Aorta (tissue), 5 donors: Measurements from ENCODE around the gene F11. TPM values are rescaled to one million over a fixed set of nuclear protein-coding genes. Genes with fewer than 3 reads are reported as not detected.
"Not testable (repeated sequence)": the region's sequence is repeated elsewhere in the genome, so short reads cannot be mapped to it uniquely, and the experiment has no call there.

Experiments
- ATAC-seq: fragments of 200-7000 bp; cut with Tn5 transposase; one replicate; pipeline ENCODE4 v1.9.1; 2022; ENCODE audit warnings: moderate library complexity; ENCODE audit not compliant: low FRiP score
- DNase-seq, 2 donors: peaks; one replicate each; pipeline ENCODE4 v3.0.0-alpha.2; 2020
- H3K27ac ChIP-seq, 2 donors: one replicate each; pipeline ENCODE4 v1.5.1; 2013; ENCODE audit warnings: low read length in 2 of 2, mild to moderate bottlenecking in 2 of 2, moderate library complexity in 2 of 2, control low read depth in 1 of 2, inconsistent platforms in 1 of 2, low read depth in 1 of 2
- H3K27me3 ChIP-seq, 2 donors: one replicate each; pipeline ENCODE4 v1.6.1; 2013; ENCODE audit warnings: control low read depth in 1 of 2, low read length in 1 of 2, mild to moderate bottlenecking in 1 of 2, moderate library complexity in 1 of 2; ENCODE audit not compliant: insufficient read depth in 2 of 2, control insufficient read depth in 1 of 2
- H3K36me3 ChIP-seq, 2 donors: one replicate each; pipeline ENCODE4 v1.6.1; 2013; ENCODE audit warnings: control low read depth in 1 of 2, low read length in 1 of 2, mild to moderate bottlenecking in 1 of 2; ENCODE audit not compliant: insufficient read depth in 2 of 2, control insufficient read depth in 1 of 2
- H3K4me1 ChIP-seq, 2 donors: one replicate each; pipeline ENCODE4 v1.6.1; 2013; ENCODE audit warnings: low read length in 2 of 2, control low read depth in 1 of 2, mild to moderate bottlenecking in 1 of 2, moderate library complexity in 1 of 2; ENCODE audit not compliant: insufficient read depth in 2 of 2, control insufficient read depth in 1 of 2
- H3K4me3 ChIP-seq, 2 donors: one replicate each; pipeline ENCODE4 v1.5.1; 2013; ENCODE audit warnings: low read length in 2 of 2, control low read depth in 1 of 2, mild to moderate bottlenecking in 1 of 2
- H3K9me3 ChIP-seq: one replicate; pipeline ENCODE4 v1.6.1; 2013; ENCODE audit warnings: mild to moderate bottlenecking, low read length; ENCODE audit not compliant: control insufficient read depth
- WGBS, 2 donors: extraction: QIAGEN DNeasy Blood & Tissue Kit; methylation state at CpG; one replicate each; pipeline ENCODE4 v1.1.7; 2013; 5-methylcytosine and 5-hydroxymethylcytosine counted together
- intact Hi-C, 2 donors: fragments of 100-400 bp; cut with DNase I; formaldehyde crosslinking; loops; one replicate each; pipeline versions ENCODE4 v1.14.2 to v1.15.0; 2022
- polyA plus RNA-seq, 2 donors: library from polyadenylated mRNA; stranded (reverse); fragments of 200-250 nt; gene quantifications; one replicate each; pipeline ENCODE4 v1.2.3, GENCODE V29; 2013
- total RNA-seq, 2 donors: library from RNA; stranded (reverse); fragmentation: NEBNext Ultra II Directional; extraction: Animal tissue kit (Norgen Biotek cat#: 25700); gene quantifications; one replicate each; pipeline ENCODE4 v1.2.1, GENCODE V29; 2021
- donor health status: healthy with polysubstance abuse.
- donor health status: Bipolar disorder and iron deficiency.
- donor health status: DM: no; HTN: no; CAD: no.
- donor health status: DM: no; HTN: no; CAD: no.
- donor health status: DM: yes; HTN: yes; CAD: no.

F11 gene
- total and polyA plus RNA-seq, 4 donors = 0.20 to 1.1 (median 0.37) TPM

DNA sequence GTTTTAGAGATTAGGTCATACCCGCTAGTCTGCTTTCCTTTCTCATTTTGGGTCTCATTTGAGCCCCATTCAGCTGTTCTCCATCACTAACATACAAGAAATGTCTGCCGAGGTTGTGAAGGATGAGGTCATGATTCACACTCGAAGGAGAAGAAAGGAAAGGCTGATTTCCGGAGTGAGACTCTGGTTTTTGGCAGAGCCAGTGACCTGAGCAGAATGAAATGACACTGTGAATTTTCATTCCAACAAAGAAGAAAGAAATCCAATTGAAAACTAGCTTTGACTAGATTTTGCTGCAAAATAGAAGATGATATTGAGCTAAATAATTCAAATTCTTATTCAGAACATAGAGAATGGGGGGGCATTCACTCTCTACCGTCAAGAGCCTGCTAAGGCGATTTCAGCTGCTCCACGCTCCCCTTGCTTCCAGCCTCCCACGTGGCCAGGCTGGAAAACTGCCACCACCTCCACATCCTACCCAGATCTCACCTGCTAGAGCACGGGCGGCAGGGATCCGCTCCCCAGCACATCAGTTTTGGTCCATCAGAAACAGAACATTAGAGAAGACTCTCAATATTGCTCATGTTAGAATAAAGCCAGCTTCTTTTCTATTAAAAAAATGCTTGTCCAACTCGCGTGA lies 39.0 kb downstream of the F11 start:
- Histone ChIP-seq H3K4me1 (no peaks in the 10 kb centered on the region), H3K27ac (no peak overlapping the region), H3K4me3 (no peak overlapping the region), H3K27me3 (no peaks in the 10 kb centered on the region), H3K36me3 (no peaks in the 10 kb centered on the region), H3K9me3 (no peaks in the 10 kb centered on the region)
- intact Hi-C loops = no loop called here
- DNase-seq (no peak), ATAC-seq (no peak)
- WGBS, 2 donors = 29 to 35% methylated on average over 13 of the region's 13 CpGs

DNA sequence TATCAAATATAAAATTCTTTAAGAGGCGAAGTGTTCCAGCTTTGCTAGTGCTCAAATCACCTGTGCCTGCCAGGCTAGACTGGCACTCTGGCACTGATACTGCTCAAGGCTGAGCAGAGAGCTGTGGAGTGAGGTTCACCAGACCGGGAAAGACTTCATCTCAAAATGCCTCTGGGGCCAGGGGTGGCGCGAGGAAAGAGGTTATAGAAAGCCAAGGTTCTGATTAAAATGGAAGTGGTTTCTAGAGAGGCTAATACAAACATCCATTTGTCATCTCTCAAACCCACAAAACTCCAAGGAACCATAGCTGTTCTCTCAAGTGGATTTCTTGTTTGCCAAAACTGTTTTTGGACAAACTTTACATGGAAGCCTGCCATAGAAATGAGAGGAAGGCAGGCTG lies 41.5 kb downstream of the F11 start:
- WGBS, 2 donors = 10 to 13% methylated on average over 4 of the region's 4 CpGs
- DNase-seq (no peak), ATAC-seq (no peak)
- intact Hi-C loops = no loop called here
- no peak overlapping the region for H3K4me3 ChIP-seq
- no peaks in the 10 kb centered on the region for H3K4me1 ChIP-seq
- no peaks in the 10 kb centered on the region for H3K36me3 ChIP-seq
- no peak overlapping the region for H3K27ac ChIP-seq
- no peaks in the 10 kb centered on the region for H3K27me3 ChIP-seq
- H3K9me3 ChIP-seq = no peaks in the 10 kb centered on the region

DNA sequence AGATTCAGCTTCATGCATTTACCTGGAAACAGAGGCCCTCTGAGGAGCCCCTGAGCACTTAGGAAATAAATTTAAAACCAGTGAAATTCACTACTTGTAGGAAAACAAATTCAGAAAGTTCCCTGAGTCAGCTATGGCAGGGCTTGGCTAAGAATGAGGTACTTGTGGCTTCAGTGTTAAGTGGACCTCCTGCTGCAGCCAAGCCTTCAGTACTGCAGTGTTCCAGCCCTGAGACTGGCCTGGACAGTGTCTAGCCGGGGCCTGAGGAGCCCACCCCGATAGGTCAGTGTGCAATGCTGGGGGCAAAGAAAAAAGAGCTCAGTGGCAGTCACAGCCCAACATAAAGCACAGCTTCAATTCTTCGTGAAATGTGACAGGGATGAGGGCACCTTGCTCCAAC lies 41.9 kb downstream of the F11 start:
- H3K27ac ChIP-seq = no peak overlapping the region
- no peak overlapping the region for H3K4me3 ChIP-seq
- no peaks in the 10 kb centered on the region for H3K4me1 ChIP-seq
- H3K27me3 ChIP-seq = no peaks in the 10 kb centered on the region
- intact Hi-C loops = no loop called here
- H3K36me3 ChIP-seq = no peaks in the 10 kb centered on the region
- no peaks in the 10 kb centered on the region for H3K9me3 ChIP-seq
- DNase-seq (no peak), ATAC-seq (peak; percentile 34)
- 34 to 36% methylated on average over 3 of the region's 3 CpGs for WGBS, 2 donors

DNA sequence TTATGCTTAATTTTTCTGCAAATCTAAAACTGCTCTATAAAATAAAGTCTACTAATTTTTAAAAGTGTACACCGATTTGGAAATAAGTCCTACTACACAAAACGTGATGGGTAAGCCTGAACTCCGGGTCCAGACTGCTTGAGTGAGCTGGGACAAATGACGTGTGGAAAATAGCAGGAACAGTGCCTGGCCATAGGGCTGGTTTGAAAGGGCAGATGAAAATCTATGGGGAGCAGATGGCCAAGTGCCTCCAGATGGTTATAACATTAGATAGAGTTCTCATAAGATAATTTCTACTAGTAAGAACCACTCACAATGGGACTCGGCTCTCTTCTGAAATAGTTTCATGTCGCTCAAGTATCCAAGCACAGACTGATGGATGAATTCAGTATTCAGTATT lies 52.5 kb downstream of the F11 start:
- H3K9me3 ChIP-seq = no peaks in the 10 kb centered on the region
- ATAC-seq (no peak), DNase-seq (no peak)
- H3K27me3 ChIP-seq = no peaks in the 10 kb centered on the region
- no peaks in the 10 kb centered on the region for H3K4me1 ChIP-seq
- no peak overlapping the region for H3K27ac ChIP-seq
- intact Hi-C loops = no loop called here
- H3K4me3 ChIP-seq = no peak overlapping the region
- 60 to 68% methylated on average over 6 of the region's 6 CpGs for WGBS, 2 donors
- no peaks in the 10 kb centered on the region for H3K36me3 ChIP-seq

DNA sequence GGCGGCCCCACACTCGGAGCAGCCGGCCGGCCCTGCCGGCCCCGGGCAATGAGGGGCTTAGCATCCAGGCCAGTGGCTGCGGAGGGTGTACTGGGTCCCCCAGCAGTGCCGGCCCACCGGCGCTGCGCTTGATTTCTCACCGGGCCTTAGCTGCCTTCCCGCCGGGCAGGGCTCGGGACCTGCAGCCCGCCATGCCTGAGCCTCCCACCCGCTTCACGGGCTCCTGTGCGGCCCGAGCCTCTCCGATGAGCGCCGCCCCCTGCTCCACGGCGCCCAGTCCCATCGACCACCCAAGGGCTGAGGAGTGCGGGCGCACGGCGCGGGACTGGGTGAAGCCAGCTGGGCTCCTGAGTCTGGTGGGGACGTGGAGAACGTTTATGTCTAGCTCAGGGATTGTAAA lies 58.7 kb downstream of the F11 start:
- H3K4me1 ChIP-seq, intact Hi-C loops, ATAC-seq, H3K36me3 ChIP-seq, DNase-seq, H3K27ac ChIP-seq, H3K27me3 ChIP-seq, H3K9me3 ChIP-seq, H3K4me3 ChIP-seq: not testable (repeated sequence)
- 92 to 93% methylated on average over 22 to 33 of the region's 33 CpGs for WGBS, 2 donors

DNA sequence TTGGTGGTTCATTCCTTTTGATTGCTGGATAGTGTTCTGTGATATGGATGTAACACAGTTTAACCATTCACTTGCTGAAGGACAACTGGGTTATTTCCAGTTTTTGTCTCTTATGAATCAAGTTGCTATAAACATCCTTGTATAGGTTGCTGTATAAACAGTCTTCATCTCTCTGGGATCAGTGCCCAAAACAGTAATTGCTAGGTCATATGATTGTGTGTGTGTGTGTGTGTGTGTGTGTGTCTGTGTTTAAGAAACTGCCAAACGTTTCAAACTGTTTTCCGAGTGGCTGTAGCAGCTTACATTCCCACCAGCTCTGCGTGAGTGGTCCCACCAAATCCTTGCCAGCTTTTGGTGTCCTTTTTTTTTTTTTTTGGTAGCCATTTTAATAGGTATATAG lies 60.4 kb downstream of the F11 start:
- Histone ChIP-seq H3K4me1 (no peaks in the 10 kb centered on the region), H3K36me3 (no peaks in the 10 kb centered on the region), H3K4me3 (no peak overlapping the region), H3K27ac (no peak overlapping the region), H3K9me3 (peaks cover 2% of the 10 kb centered on the region), H3K27me3 (no peaks in the 10 kb centered on the region)
- intact Hi-C loops = no loop called here
- DNase-seq (no peak), ATAC-seq (no peak)
- 49 to 54% methylated on average over 3 of the region's 3 CpGs for WGBS, 2 donors

DNA sequence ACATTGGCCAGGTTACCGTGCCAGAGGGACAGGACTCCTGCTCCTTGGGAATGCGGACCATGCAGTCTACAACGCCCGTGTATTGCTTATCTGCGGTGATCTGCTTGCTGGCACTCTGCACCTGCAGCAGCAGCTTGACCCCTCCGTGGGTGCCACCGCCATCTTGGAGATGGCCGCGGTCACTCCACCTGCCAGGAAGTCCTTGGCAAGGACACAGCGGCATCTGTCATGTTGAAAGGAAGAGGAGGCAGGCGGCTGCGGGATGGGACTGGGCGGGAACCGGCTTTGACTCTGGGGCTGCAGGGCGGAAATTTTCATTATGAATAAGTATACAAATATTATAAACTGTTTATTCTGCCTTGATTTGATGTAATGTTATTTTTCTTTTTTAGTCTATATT lies 63.4 kb downstream of the F11 start:
- Histone ChIP-seq H3K27ac (no peak overlapping the region), H3K9me3 (peaks cover 6% of the 10 kb centered on the region), H3K27me3 (no peaks in the 10 kb centered on the region), H3K4me3 (no peak overlapping the region), H3K4me1 (no peaks in the 10 kb centered on the region), H3K36me3 (no peaks in the 10 kb centered on the region)
- intact Hi-C loops = no loop called here
- ATAC-seq = no peak
- WGBS, 2 donors = 96 to 97% methylated on average over 15 of the region's 15 CpGs
- DNase-seq = no peak

DNA sequence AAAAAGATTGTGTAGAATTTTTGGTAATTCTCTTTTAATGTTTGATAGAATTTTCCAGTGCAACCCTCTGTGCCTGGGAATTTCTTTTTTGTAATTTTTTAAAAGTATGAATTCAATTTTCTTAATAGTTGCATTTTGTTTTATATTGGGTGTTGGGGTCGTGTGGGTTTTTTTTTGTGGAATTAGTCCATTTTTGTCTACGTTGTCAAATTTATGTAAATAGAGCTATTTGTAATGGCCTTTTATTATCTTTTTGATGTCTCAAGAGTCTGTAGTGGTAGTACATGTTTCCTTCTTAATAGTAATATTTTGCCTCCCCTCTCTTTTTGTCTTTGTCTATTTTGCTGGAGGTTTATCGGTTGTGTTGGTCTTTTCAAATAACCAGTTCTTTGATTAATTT lies 64.4 kb downstream of the F11 start:
- H3K36me3 ChIP-seq = no peaks in the 10 kb centered on the region
- H3K27me3 ChIP-seq = no peaks in the 10 kb centered on the region
- WGBS, 2 donors = 86 to 87% methylated on average over 3 of the region's 3 CpGs
- H3K4me3 ChIP-seq = no peak overlapping the region
- intact Hi-C loops = no loop called here
- H3K4me1 ChIP-seq = no peaks in the 10 kb centered on the region
- H3K27ac ChIP-seq = no peak overlapping the region
- ATAC-seq = no peak
- no peak for DNase-seq
- H3K9me3 ChIP-seq = peaks cover 6% of the 10 kb centered on the region

DNA sequence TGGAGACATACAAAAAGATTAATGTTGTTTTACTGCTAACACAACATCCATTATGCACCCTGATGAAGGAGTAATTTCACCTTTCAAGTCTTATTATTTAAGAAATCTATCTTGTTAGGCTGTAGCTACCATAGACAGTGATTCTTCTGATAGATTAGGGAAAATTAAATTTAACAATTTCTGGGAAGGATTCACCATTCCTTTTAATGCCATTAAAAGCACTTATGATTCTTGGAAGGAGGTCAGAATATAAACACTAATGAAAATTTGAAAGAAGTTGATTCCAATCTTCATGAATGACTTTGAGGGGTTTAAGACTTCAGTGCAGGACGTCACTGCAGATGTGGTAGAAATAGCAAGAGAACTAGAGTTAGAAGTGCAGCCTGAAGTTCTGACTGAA lies 69.8 kb downstream of the F11 start:
- intact Hi-C loops = no loop called here
- H3K9me3 ChIP-seq = peaks cover 4% of the 10 kb centered on the region
- no peak overlapping the region for H3K4me3 ChIP-seq
- 26 to 37% methylated on average over 1 of the region's 1 CpG for WGBS, 2 donors
- DNase-seq (no peak), ATAC-seq (no peak)
- H3K36me3 ChIP-seq = no peaks in the 10 kb centered on the region
- H3K4me1 ChIP-seq = no peaks in the 10 kb centered on the region
- H3K27me3 ChIP-seq = no peaks in the 10 kb centered on the region
- H3K27ac ChIP-seq = no peak overlapping the region
